ENCODE data around the gene OSBPL10.
"Not testable (repeated sequence)": the region's sequence is repeated elsewhere in the genome, so short reads cannot be mapped to it uniquely, and the experiment has no call there.

The OSBPL10 gene

DNA sequence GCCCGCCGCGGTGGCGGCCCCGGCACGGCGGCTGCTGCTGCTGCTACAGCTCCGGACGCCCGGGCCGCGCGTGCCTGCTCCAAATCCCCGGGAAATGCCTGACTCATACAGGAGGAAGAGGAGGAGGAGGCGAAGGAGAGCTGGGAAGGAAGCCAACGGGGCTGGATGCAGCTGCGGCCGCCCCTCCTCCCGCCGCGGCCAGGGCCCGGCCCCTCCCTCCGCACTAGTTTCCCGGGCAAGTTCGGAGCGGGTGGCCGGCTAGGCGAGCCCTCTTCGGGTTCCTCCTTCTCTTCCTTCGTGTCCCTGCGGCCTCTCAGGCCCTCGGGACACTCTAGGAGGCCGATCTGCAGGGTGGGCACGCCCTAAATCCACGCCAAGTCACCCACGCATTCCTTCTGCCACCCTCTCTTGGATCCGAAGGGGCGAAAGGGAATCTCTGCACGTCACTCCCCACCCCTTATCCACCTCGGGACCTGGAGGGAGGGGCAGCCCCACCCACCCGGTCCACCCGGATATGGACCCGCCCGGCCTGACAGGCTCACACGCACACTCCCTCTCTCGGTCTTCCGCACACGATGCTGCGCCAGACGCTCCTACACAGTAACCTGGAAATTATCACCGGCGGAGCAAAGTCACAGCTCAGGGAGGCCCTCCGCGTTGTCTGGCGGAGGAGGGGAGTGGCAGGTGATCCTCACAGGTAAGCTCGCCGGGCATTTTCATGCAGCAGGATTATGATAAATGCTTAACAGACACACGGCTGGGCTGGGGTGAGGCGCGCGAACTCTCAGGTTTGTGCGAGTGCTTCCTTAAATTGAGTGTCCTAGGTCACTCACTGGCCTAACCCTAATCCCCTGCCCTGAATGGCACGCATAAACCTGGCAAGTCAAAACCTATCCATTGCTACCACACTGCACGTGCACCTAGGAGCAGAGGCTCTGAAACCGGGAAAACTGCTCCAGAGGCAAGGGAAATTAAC is at the start of gene OSBPL10, which contains the start of gene ZNF860:
Gene OSBPL10 (minus strand): TSS at position 57 of the 976 bp plus-strand sequence. CDS start 83 bp downstream, outside the sequence.
Gene ZNF860 (plus strand): TSS at position 545 of the 976 bp plus-strand sequence. CDS start 7,330 bp downstream, outside the sequence.
- DNase-seq: peak; percentile 42 to 56

GRCh38 chr3:32026593-32026992 is 45.5 kb upstream of the OSBPL10 start:
- no peak for DNase-seq

DNA sequence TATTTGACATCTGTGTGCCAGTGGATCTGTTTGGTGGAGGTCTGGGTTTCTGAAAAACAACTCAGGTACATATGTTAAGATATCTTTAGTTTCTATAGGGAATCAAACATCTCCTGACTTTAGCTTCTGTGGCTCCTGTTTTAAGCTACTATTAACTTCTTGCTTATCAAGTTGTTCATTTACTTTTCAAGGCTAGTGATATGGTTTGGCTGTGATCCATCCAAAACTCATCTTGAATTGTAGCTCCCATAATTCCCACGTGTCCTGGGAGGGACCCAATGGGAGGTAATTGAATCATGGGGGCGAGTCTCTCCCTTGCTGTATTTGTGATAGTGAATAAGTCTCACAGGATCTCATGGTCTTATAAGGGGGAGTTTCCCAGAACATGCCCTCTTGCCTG is 41.9 kb upstream of the OSBPL10 start:
- no peak for DNase-seq

GRCh38 chr3:32021748-32022147 is 40.7 kb upstream of the OSBPL10 start:
- DNase-seq: no peak

GRCh38 chr3:32021155-32021554 is 40.1 kb upstream of the OSBPL10 start:
- DNase-seq: no peak

DNA sequence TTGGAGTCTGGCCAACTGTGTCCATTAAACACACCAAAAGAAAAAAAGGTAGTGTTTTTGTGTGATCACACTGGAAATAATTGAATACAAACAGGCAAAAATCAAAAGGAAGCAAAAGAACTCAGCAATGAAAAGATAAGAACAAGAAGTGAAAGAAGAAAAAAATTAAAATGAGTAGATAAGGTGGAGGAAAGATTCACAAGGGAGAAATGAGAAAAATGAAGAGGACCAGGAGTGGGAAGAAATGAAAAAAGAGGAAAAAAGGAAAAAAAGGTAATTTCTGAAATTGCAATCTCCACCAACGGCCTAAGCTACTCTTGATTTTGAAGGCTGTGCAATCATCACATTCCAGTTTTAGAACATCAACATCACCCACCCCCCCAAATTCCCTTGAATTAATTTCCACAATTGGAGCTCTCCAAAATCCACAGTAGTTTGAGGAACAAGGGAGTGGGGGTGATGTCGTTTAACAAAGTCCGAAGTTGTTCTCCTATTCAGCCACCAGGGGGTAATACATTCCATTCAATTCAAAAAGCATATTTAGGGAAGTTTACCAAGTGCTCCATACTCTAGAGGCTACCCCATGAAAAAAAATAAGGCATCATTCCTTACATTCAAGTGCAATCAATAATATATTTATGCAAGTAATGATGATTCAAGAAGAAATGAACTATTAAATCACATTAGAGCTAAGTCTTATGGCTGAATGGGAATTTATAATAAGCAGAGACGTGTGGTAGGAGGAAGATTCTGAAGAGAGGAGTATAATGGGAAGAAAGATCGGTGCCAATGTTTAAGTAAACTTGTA is 37.9 kb upstream of the OSBPL10 start:
- DNase-seq: peak in 1 of 2 experiments; percentile 12

DNA sequence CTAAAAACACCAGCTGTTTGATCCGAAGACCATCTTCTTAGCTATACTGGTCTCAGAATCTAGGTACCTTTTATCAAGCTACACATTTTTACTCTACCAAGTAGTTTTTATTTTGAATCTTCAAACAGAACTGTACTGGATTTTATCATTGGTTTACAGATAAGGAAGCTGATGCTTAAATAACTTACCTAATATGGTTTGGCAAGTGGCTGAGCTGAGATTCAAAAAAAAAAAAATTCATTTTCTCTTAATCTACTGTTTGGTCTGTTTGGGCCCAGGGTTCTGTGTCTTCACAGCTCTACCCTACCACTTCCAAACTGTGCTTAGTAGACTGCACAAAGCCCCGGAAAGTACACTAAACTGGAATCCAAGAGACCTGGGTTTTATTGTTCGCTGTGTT is 36.2 kb upstream of the OSBPL10 start:
- no peak for DNase-seq

GRCh38 chr3:32015638-32016037 is 34.6 kb upstream of the OSBPL10 start:
- DNase-seq: not testable (repeated sequence)

DNA sequence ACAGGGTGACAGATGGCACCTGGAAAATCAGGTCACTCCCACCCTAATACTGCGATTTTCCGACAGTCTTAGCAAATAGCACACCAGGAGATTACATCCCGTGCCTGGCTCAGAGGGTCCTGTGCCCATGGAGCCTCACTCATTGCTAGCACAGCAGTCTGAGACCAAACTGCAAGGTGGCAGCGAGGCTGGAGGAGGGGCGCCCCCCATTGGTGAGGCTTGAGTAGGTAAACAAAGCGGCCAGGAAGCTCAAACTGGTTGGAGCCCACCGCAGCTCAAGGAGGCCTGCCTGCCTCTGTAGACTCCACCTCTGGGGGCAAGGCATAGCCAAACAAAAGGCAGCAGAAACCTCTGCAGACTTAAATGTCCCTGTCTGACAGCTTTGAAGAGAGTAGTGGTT is 29.6 kb upstream of the OSBPL10 start:
- not testable (repeated sequence) for DNase-seq

DNA sequence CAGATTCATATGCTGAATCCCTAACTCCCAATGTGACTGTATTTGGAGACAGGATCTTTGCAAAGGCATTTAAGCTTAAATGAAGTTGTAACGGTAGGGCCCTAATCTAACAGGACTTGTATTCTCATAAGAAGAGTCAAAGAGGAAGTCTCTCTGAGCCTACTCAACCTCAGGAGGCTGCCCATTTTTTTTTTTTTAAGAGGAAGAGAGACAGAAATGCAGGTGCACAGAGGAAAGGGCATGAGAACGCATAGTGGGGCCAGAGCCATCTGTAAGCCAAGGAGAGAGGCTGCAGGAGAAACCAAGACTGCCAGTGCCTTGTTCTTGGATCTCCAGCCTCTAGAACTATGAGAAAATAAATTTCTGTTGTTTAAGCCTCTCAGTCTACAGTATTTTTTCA is 28.9 kb upstream of the OSBPL10 start:
- no peak for DNase-seq

DNA sequence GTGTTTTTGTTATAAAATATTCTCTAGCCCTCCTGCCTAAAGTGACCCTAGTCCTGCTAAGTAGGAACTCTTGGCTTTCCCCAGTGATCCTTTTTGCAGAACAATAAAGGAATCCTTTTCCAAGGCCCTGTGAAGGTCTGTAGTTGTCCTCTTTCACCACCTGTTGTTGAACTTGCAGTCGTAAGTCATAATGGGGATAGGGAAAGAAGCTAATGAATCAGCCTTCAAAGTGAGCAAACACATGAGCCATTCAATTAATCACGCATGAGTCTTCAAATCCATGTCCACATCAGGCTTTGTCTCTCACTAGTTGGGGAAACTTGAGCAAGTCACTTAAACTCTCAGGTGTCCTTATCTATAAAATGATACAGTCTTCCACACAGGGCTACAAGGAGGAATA is 28.0 kb upstream of the OSBPL10 start:
- no peak for DNase-seq

DNA sequence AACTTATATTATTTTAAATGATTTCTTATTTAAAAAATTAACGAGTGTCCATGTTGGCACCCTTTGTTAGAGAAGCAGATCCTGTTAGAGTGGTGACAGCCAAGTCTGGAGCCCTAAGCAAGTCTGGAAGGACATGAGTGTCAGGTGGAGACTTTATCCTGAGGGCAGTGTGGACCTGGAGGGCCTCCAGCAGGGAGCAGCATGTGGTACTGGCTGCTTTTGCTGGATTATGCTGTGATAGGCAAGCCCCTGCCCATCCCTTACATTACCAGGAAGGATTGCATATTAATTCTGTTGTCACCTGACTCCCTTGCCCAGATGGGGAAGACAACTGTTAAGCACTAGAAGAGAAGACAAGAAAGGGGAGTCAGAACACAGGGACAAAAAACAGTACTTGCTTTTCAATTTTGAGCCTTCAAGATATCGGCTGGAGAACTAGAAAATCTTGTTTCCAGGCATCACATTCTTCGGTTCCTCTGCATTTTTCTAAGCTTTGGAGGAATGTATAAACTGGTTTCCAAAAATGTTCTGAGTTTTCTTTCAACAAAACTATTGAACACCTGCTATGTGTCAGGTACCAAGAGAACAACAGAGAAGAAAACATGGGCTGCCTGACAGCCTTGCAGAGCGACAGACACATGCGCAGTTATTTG is 23.2 kb upstream of the OSBPL10 start:
- DNase-seq: peak in 1 of 2 experiments; percentile 5

DNA sequence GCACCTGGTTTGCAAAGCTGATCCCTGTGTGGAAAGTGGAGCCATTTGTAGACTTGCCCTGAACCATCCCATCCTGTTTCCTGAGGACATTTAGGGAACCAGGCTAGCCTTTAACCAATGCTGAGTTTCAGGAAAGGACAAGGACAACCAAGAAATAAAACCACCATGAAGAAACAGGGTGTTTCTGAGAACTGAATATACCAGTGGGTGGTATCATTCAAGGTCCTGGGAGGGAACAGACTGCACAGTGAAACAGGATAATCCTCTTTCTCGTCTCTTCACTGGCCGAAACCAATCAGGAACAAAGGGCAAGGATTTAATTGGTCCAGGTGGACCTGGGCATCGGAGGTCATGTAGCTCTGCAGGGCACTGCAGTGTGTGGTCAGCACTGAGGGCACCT is 22.3 kb upstream of the OSBPL10 start:
- no peak for DNase-seq

DNA sequence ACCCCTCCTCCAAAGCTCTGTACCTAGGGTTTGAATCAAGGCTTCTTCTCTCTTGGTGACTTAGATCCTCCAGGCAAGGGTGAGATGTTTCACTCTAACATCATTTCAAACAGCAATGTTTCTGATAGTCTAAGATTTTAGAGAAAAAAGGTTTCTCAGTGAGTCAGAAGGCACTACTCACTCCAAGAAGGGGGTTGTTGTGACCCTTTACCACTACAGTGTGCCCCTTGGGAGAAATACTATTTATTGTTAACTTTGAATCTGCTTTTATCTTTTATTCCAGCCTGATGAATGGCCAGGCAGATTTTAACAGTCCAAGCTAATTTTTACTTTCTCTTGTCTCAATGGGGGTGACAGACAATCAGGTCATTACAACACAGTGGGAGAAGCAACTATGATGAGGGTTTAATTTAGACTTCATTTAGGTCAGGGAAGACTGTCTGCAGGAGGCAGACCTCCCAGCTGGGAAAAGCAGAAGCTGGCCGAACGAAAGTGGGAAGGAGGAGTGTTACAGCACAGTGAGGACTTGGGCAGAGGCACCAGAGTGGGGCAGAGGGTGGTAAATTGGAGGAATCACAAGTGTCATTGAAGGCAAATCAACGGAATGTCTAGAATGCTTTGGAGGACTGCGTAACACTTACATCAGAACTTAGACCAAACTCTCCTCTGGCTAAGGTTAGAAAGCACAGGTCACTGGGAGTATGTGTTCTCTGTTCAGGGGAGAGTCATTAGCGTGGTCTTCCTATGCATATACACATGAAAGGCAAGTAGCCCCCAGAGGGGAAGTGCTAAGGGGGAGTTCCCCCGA is 21.7 kb upstream of the OSBPL10 start:
- no peak for DNase-seq

DNA sequence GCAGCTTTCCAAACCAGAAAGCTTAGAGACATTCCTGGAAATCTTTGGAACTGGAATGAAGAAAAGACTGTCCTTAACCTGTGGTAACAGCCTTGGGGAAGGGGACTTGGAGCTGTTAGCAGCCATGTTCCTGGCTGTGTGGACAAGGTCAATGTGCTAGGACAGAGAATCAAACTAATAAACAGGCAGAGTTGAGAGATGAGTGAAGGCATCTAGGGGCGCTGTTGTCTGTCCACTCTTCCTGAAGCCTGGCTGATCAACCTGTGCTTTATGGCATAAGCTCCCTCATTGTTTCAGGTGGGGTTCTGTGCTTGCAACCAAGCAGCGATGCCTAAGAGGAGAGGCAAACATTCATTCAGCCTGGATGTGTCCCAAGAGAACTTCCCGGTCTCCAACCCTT is 19.8 kb upstream of the OSBPL10 start:
- DNase-seq: no peak

DNA sequence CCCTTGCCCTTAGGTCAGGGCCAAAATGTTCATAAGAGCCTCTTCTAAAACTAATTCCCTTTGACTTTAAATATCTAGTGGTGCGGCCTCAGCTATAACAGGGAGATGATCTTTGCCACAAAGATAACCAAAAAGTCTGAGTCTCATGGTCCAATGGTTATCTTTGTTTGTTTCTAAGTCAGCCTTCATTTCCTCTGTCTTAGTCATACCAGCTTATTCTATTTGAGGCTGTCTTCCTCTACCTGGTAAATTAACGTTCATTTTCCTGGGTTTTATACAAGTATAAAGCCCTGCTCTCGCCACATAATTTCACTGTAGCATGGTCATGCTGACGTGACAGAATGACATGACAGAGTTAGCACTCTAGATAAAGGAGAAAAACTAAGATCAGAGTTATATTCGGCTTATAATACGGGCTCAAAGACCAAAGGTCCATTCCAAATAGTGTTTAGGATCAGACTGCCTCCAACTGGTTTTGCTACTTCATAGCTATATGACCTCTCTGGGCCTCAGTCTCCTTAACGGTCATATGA is 18.9 kb upstream of the OSBPL10 start:
- DNase-seq: no peak

DNA sequence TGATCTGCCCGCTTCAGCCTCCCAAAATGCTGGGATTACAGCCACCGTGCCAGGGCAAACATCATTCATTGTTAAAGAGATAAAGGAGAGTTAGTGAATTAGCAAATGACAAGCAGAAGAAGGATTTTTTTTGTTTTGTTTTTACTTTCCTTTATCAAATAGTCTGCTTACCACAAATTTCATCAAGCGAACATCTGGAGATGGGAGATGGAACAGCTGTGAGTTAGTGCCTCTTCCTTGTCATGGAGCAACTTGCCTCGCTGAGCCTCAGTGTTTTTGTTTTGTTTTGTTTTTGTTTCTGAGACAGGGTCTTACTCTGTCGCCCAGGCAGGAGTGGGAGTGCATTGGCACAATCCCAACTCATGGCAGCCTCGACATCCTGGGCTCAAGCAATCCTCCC is 16.4 kb upstream of the OSBPL10 start:
- DNase-seq: no peak

GRCh38 chr3:31996195-31996594 is 15.1 kb upstream of the OSBPL10 start:
- no peak for DNase-seq

DNA sequence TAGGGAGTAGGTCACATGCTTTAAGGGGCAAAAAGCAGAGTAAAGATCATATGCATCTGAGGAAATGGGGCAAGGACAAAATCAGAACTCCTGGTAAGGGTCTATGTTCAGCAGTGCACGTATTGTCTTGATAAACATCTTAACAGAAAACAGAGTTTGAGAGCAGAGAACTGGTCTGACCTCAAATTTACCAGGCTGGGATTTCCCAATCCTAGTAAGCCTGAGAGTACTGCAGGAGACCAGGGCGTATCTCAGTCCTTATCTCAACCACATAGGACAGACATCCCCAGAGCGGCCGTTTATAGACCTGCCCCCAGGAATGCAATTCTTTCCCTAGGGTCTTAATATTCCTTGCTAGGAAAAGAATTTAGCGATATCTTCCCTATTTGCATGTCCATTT is 14.0 kb upstream of the OSBPL10 start:
- not testable (repeated sequence) for DNase-seq

DNA sequence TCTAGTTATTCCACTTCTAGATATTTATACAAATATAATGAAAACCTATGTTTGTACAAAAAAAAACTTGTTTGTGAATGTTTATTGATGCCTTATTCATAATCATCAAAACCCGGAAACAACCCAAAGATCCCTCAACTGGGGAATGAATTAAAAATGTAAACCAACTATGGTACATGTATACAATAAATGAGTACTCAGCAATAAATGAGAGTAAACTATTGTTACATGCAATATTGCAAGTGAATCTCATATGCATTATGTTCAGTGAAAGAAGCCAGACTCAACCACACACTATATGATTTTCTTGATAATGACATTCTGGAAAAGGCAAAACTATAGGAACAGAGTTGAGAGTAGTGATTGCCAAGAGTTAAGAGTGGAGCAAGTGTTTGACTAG is 12.8 kb upstream of the OSBPL10 start:
- DNase-seq: no peak

GRCh38 chr3:31992995-31993394 is 11.9 kb upstream of the OSBPL10 start:
- not testable (repeated sequence) for DNase-seq

DNA sequence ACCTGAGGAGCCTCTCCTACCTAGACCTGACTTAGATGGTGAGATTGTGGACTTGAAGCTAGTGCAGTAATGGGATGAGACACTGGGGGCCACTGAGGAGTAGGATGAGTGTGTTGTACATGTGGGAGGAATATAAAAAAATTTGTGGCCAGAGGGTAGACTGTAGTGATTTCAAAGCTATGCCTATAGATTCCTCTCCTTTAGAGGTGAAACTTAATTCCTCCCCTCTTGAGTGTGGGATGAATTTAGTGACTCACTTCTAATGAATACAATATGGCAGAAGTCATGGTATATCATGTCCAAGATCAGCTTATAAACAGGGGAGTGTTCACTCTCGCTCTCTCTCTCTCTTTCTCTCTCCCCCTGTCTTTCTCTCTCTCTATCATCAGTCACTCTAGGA is 7.2 kb upstream of the OSBPL10 start:
- DNase-seq: no peak

Data from NCI-H2081 (cell line).